Transverse colon (tissue), 4 donors: ENCODE data around the gene DPY19L1. TPM values are rescaled to one million over a fixed set of nuclear protein-coding genes. Genes with fewer than 3 reads are reported as not detected.

ENCODE experiments used
- DNase-seq: peaks from one replicate; pipeline ENCODE4 v3.0.0-alpha.2; 2019
- H3K27ac ChIP-seq, 4 donors: fragments of 200-600 bp; sonication (generic); 2 replicates each; pipeline ENCODE4 v1.5.1; 2016 to 2018; ENCODE audit warnings: inconsistent platforms in 4 of 4
- H3K27me3 ChIP-seq: fragments of 200-600 bp; sonication (generic); 2 replicates; pipeline ENCODE4 v1.5.1; 2017; ENCODE audit warnings: inconsistent platforms
- H3K36me3 ChIP-seq, 4 donors: fragments of 200-600 bp; sonication (generic); 2 replicates each; pipeline ENCODE4 v1.5.1; 2017 to 2019; ENCODE audit warnings: inconsistent platforms in 4 of 4
- H3K4me1 ChIP-seq, 4 donors: fragments of 200-600 bp; sonication (generic); 2 replicates each; pipeline ENCODE4 v1.5.1; 2017 to 2020; ENCODE audit warnings: inconsistent platforms in 4 of 4
- H3K4me3 ChIP-seq, 4 donors: fragments of 200-600 bp; sonication (generic); 1 replicate in 1 of 4; 2 replicates in 3 of 4; pipeline versions ENCODE4 v1.5.1 to v1.6.1; 2017 to 2019; ENCODE audit warnings: inconsistent platforms in 4 of 4
- H3K9me3 ChIP-seq, 2 donors: fragments of 200-600 bp; sonication (generic); 2 replicates each; pipeline ENCODE4 v1.5.1; 2017 to 2019; ENCODE audit warnings: inconsistent platforms in 2 of 2
- EP300 ChIP-seq: sonication (generic); formaldehyde crosslinking; IDR thresholded peaks from one replicate; pipeline ENCODE4 v1.6.1; 2017; ENCODE audit warnings: antibody characterized with exemption, low read depth
- POLR2A ChIP-seq: fragments of 450-650 bp; IDR thresholded peaks from one replicate; pipeline ENCODE4 v1.6.1; 2016; ENCODE audit warnings: antibody characterized with exemption, mild to moderate bottlenecking, moderate library complexity
- POLR2AphosphoS5 ChIP-seq, 3 donors: sonication (generic); formaldehyde crosslinking; IDR thresholded peaks; one replicate each; pipeline ENCODE4 v1.6.1; 2016; ENCODE audit warnings: antibody characterized with exemption in 3 of 3
- WGBS, 2 donors: methylation state at CpG; one replicate each; pipeline ENCODE4 v1.1.5; 2018; ENCODE audit warnings: low coverage in 1 of 2; 5-methylcytosine and 5-hydroxymethylcytosine counted together
- in situ Hi-C, 4 donors: fragments of 200-750 bp; cut with MboI; loops; one replicate each; pipeline versions ENCODE4 v1.15.0 to v1.15.1; 2017; ENCODE audit warnings: low sequenced_read_pairs in 3 of 4, low pct_ligation_motif_present in 1 of 4, low pct_unique_long_range_greater_than_20kb in 1 of 4
- intact Hi-C: fragments of 100-400 bp; cut with DNase I; formaldehyde crosslinking; loops from one replicate; pipeline ENCODE4 v1.15.1; 2023; ENCODE audit warnings: low total_unique reads
- total RNA-seq, 4 donors: library from RNA; depleted of rRNA; stranded (reverse); fragments of >200 nt; gene quantifications; one replicate each; pipeline ENCODE4 v1.1.0, GENCODE V29; 2016
- TF ChIP-seq, protein P1 (sequence below), 5 experiments: fragments of 200-600 bp in 3 of 5; fragments of 450-650 bp in 2 of 5; sonication (generic) in 3 of 5; IDR thresholded peaks; 1 replicate in 2 of 5; 2 replicates in 3 of 5; pipeline ENCODE4 v1.5.1; 2016 to 2017; ENCODE audit warnings: antibody characterized with exemption in 5 of 5, inconsistent platforms in 3 of 5, mild to moderate bottlenecking in 2 of 5, moderate library complexity in 1 of 5

DPY19L1 gene
- total RNA-seq, 4 donors from 2014 or later = 1.6 to 14.7 (median 12.0) TPM

DNA sequence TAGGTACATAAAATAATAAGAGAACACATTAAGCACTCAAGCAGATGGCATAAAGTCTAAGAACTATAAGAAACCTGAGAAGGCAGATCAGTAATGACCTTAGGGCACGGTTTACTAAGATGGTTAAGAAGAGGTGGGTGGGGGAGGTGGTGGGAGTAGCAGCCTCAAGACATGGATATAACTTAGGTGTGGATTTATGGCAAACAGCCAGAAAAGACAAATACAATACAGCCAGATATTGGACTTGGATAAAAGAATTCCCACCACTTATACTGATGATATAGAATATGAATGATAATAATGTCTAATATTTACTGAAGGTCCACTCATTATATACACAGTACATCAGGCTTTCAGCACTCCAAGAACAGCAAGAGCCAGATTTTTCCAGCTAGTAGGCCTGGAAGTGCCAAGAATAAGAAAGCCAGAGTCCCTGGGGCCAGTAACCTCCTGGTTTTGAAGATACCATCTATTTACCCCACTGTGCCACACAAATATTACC lies 11.9 kb downstream of the DPY19L1 start:
- whole genome bisulfite sequencing, 2 donors = 78 to 88% methylated on average over 1 of the region's 1 CpG
- intact Hi-C loops (no loop called here), in situ Hi-C loops (no loop called here)
- H3K36me3 ChIP-seq = no peaks in the 10 kb centered on the region
- no peaks in the 10 kb centered on the region for H3K9me3 ChIP-seq
- TF ChIP-seq, protein P1, sequence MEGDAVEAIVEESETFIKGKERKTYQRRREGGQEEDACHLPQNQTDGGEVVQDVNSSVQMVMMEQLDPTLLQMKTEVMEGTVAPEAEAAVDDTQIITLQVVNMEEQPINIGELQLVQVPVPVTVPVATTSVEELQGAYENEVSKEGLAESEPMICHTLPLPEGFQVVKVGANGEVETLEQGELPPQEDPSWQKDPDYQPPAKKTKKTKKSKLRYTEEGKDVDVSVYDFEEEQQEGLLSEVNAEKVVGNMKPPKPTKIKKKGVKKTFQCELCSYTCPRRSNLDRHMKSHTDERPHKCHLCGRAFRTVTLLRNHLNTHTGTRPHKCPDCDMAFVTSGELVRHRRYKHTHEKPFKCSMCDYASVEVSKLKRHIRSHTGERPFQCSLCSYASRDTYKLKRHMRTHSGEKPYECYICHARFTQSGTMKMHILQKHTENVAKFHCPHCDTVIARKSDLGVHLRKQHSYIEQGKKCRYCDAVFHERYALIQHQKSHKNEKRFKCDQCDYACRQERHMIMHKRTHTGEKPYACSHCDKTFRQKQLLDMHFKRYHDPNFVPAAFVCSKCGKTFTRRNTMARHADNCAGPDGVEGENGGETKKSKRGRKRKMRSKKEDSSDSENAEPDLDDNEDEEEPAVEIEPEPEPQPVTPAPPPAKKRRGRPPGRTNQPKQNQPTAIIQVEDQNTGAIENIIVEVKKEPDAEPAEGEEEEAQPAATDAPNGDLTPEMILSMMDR (IDR thresholded peaks at IDR 0.05) = no peak
- no peak for TF ChIP-seq EP300
- no peak for TF ChIP-seq POLR2AphosphoS5 (IDR thresholded peaks at IDR 0.05)
- no peak for TF ChIP-seq POLR2A
- H3K27ac ChIP-seq = no peak overlapping the region
- no peak overlapping the region for H3K4me3 ChIP-seq
- H3K4me1 ChIP-seq = peaks cover 0 to 6% (median 2%) of the 10 kb centered on the region in 4 donors
- no peak for DNase-seq
- no peaks in the 10 kb centered on the region for H3K27me3 ChIP-seq

DNA sequence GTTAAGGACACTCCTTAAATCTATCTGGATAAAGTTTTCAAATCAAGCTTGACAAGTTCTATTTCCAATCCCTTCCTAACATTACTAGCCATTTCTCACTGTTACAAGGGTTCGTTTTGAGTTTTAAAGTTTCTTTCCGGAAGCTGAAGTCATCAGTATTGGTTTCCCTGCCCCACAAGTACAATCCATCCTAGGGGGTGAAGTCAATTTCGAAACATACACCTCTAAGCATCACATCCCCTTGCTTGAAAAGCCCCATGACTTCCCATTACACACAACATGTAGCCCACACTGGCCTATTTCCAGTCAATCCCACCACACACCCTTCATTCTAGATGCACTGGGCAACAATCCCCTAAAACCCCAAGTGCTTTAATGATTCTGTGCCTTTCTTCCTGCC lies 13.0 kb downstream of the DPY19L1 start:
- H3K36me3 ChIP-seq = no peaks in the 10 kb centered on the region
- peaks cover 0 to 6% (median 2%) of the 10 kb centered on the region in 4 donors for H3K4me1 ChIP-seq
- H3K4me3 ChIP-seq = no peak overlapping the region
- WGBS, 2 donors = 82 to 88% methylated on average over 2 to 3 of the region's 3 CpGs
- no peak for DNase-seq
- H3K9me3 ChIP-seq = no peaks in the 10 kb centered on the region
- H3K27ac ChIP-seq = no peak overlapping the region
- in situ Hi-C loops (no loop called here), intact Hi-C loops (no loop called here)
- H3K27me3 ChIP-seq = no peaks in the 10 kb centered on the region
- no peak for TF ChIP-seq POLR2AphosphoS5 (IDR thresholded peaks at IDR 0.05)
- no peak for TF ChIP-seq POLR2A
- no peak for TF ChIP-seq EP300
- TF ChIP-seq, protein P1 (IDR thresholded peaks at IDR 0.05) = no peak

DNA sequence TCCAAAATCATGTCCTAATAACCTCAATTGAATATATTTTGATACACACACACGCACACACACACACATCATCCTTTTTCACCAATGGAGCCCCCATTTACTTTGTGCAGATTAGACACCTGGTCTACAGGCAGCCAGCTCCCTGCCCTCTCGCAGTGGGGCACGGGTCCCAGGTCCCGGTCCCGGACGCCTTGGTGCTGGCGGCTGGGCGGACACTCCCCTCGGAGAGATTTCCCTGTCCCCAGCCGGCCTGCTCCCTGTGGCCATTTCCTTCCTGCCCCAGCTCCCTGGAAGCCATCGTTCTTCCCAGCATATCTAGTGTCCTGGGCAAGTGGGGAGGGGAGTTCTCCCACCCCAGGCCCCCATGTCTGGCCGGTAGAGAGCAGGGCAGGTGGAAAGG lies 14.6 kb downstream of the DPY19L1 start:
- Histone ChIP-seq H3K27me3 (no peaks in the 10 kb centered on the region), H3K36me3 (no peaks in the 10 kb centered on the region), H3K4me3 (no peak overlapping the region), H3K9me3 (no peaks in the 10 kb centered on the region), H3K4me1 (peaks cover 0 to 6% (median 2%) of the 10 kb centered on the region in 4 donors), H3K27ac (no peak overlapping the region)
- TF ChIP-seq POLR2AphosphoS5 (IDR thresholded peaks at IDR 0.05) (no peak), EP300 (no peak), POLR2A (no peak)
- TF ChIP-seq, protein P1 (IDR thresholded peaks at IDR 0.05) = no peak
- no peak for DNase-seq
- intact Hi-C loops = no loop called here
- in situ Hi-C loops = no loop called here
- 93 to 100% methylated on average over 2 to 12 of the region's 12 CpGs for WGBS, 2 donors

DNA sequence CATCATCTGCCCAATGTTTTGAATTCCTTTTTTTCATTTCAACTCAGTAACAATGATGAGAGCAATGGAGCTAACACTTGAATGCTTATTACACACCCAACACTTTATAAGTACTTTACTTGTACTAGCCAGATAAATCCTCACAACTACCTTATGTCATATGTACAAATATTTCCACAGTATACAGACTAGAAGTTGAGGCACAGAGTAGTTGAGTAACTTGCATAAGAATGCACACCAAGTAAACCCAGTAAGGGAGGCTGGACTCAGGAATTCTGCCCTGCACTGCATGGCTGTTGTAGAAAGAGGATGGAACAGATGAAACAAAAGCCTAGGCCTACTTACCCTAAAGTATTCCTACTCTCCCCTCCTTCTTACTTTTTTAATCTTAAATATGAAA lies 15.8 kb downstream of the DPY19L1 start:
- in situ Hi-C loops (no loop called here), intact Hi-C loops (no loop called here)
- Histone ChIP-seq H3K27ac (no peak overlapping the region), H3K27me3 (no peaks in the 10 kb centered on the region), H3K4me1 (peaks cover 0 to 6% (median 2%) of the 10 kb centered on the region in 4 donors), H3K4me3 (no peak overlapping the region), H3K9me3 (no peaks in the 10 kb centered on the region), H3K36me3 (peaks cover 0 to 5% (median 0%) of the 10 kb centered on the region in 4 donors)
- TF ChIP-seq POLR2A (no peak), EP300 (no peak), POLR2AphosphoS5 (IDR thresholded peaks at IDR 0.05) (no peak)
- TF ChIP-seq, protein P1 (IDR thresholded peaks at IDR 0.05) = no peak
- DNase-seq = no peak
